WTC11 (cell line): ENCODE results near the gene CTNNA2. TPM values are rescaled to one million over a fixed set of nuclear protein-coding genes. Genes with fewer than 3 reads are reported as not detected.

Experiments used
- ATAC-seq: fragments of 200-7000 bp; cut with Tn5 transposase; 2 replicates; pipeline ENCODE4 v1.10.0; 2021; ENCODE audit warnings: mild to moderate bottlenecking, moderate library complexity
- CTCF ChIA-PET: fragments of 300-600 bp; sonication (Branson Sonifier 250); formaldehyde crosslinking; loops from one replicate; lab custom pipeline; 2021; ENCODE audit warnings: antibody characterized with exemption; lab: Charles Lee
- POLR2A ChIA-PET: fragments of 350-600 bp; sonication (Branson Sonifier 250); formaldehyde crosslinking; loops from one replicate; lab custom pipeline; 2021; ENCODE audit warnings: antibody characterized with exemption; lab: Charles Lee
- DNase-seq: peaks from one replicate; pipeline ENCODE4 v3.0.0; 2021; ENCODE audit warnings: low spot score
- H3K27ac Mint-ChIP-seq: 2 replicates; pipeline ENCODE4 v1.8.0; 2021; ENCODE audit warnings: mixed read lengths
- H3K27me3 Mint-ChIP-seq: 2 replicates; pipeline ENCODE4 v1.8.0; 2021; ENCODE audit warnings: low read depth, mild to moderate bottlenecking, moderate library complexity, mixed read lengths
- H3K36me3 Mint-ChIP-seq: 2 replicates; pipeline ENCODE4 v1.8.0; 2021; ENCODE audit warnings: mixed read lengths
- H3K4me1 Mint-ChIP-seq: 2 replicates; pipeline ENCODE4 v1.8.0; 2022; ENCODE audit warnings: mixed read lengths
- H3K4me3 Mint-ChIP-seq: 2 replicates; pipeline ENCODE4 v1.8.0; 2021; ENCODE audit warnings: mild to moderate bottlenecking, moderate library complexity, mixed read lengths
- H3K9me3 Mint-ChIP-seq: 2 replicates; pipeline ENCODE4 v1.8.0; 2021; ENCODE audit warnings: mixed read lengths
- CDX4 ChIP-seq: fragments of 250-450 bp; sonication (Bioruptor Pico); IDR thresholded peaks from 2 replicates; pipeline ENCODE4 v1.9.0; 2021; ENCODE audit warnings: moderate library complexity, mild to moderate bottlenecking, inconsistent platforms, borderline replicate concordance
- E2F4 ChIP-seq: sonication (generic); formaldehyde crosslinking; IDR thresholded peaks from 2 replicates; pipeline ENCODE4 v1.8.1; 2022; ENCODE audit warnings: low read depth, mild to moderate bottlenecking, moderate library complexity, missing genetic modification reagents, borderline replicate concordance
- ERG ChIP-seq: fragments of 250-450 bp; sonication (Bioruptor Pico); IDR thresholded peaks from 2 replicates; pipeline ENCODE4 v1.8.0; 2021; ENCODE audit warnings: mild to moderate bottlenecking
- FOXP4 ChIP-seq: sonication (generic); formaldehyde crosslinking; IDR thresholded peaks from 2 replicates; pipeline ENCODE4 v1.8.0; 2022; ENCODE audit warnings: mild to moderate bottlenecking, missing genetic modification reagents
- JAZF1 ChIP-seq: fragments of 250-450 bp; sonication (Bioruptor Pico); IDR thresholded peaks from 2 replicates; pipeline ENCODE4 v1.9.0; 2021; ENCODE audit warnings: moderate library complexity, mild to moderate bottlenecking, inconsistent platforms
- RORB ChIP-seq: fragments of 250-450 bp; sonication (Bioruptor Pico); IDR thresholded peaks from 2 replicates; pipeline ENCODE4 v1.9.0; 2021; ENCODE audit warnings: mild to moderate bottlenecking
- SMAD3 ChIP-seq: sonication (generic); formaldehyde crosslinking; IDR thresholded peaks from 2 replicates; pipeline ENCODE4 v1.8.0; 2022; ENCODE audit warnings: missing genetic modification reagents, mild to moderate bottlenecking, borderline replicate concordance
- SMAD4 ChIP-seq: sonication (generic); formaldehyde crosslinking; IDR thresholded peaks from 2 replicates; pipeline ENCODE4 v1.8.0; 2022; ENCODE audit warnings: mild to moderate bottlenecking, missing genetic modification reagents
- TCF7 ChIP-seq: sonication (generic); formaldehyde crosslinking; IDR thresholded peaks from 2 replicates; pipeline ENCODE4 v1.8.0; 2022; ENCODE audit warnings: mild to moderate bottlenecking, low read depth, missing genetic modification reagents, moderate library complexity
- ZNF219 ChIP-seq: sonication (generic); formaldehyde crosslinking; IDR thresholded peaks from 2 replicates; pipeline ENCODE4 v1.8.0; 2023; ENCODE audit warnings: missing genetic modification reagents, mild to moderate bottlenecking, borderline replicate concordance
- ZNF425 ChIP-seq: fragments of 250-450 bp; sonication (Bioruptor Pico); conservative IDR thresholded peaks from 2 replicates; pipeline ENCODE4 v1.9.0; 2021; ENCODE audit warnings: mild to moderate bottlenecking
- ZNF532 ChIP-seq: fragments of 250-450 bp; sonication (Bioruptor Pico); IDR thresholded peaks from 2 replicates; pipeline ENCODE4 v1.9.0; 2021; ENCODE audit warnings: mild to moderate bottlenecking, borderline replicate concordance
- ZSCAN18 ChIP-seq: fragments of 250-450 bp; sonication (Bioruptor Pico); IDR thresholded peaks from 2 replicates; pipeline ENCODE4 v2.1.2; 2022; ENCODE audit warnings: mild to moderate bottlenecking, moderate library complexity
- total RNA-seq: library from RNA; stranded (reverse); gene quantifications from 3 replicates; pipeline ENCODE4 v1.2.3, GENCODE V29; 2021

The CTNNA2 gene
- total RNA-seq, 1 experiment from 2014 or later, result 3.8 TPM

DNA sequence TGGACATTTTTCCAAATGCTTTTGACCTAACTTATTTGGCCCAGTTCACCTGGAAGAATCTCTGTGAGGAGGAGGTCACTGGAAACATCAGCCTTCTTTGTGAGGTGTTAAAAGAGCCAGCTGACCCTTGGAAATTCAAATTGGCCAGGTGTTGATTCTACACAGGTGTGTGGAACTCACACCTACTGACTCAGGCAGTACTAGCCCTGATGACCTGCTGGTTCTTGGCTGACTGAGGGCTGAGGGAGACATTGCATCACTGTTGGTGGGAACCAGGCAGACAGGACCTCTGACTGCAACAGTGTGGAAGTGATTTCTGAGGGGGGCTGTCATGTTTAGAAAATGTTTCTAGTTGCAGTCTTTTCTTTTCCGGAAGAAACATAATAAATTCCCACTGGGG lies 1033.9 kb downstream of the CTNNA2 start (continued):
- TF ChIP-seq CDX4 (CRISPR knock-in tag) (no peak), SMAD3 (CRISPR knock-in tag) (no peak), ERG (CRISPR knock-in tag) (no peak), RORB (CRISPR knock-in tag) (no peak), ZSCAN18 (CRISPR knock-in tag) (no peak), JAZF1 (no peak), TCF7 (no peak), E2F4 (no peak), FOXP4 (CRISPR knock-in tag) (no peak)
- TF ChIP-seq, all 79 proteins: peak for 0

GRCh38 chr2:80547344-80547743 lies 1034.5 kb downstream of the CTNNA2 start:
- Mint-ChIP-seq H3K4me1 (peaks cover 34% of the 10 kb centered on the region), H3K36me3 (no peaks in the 10 kb centered on the region), H3K27me3 (no peaks in the 10 kb centered on the region; the same call in 1 of the 2 replicates), H3K9me3 (peaks cover 20% of the 10 kb centered on the region), H3K27ac (no peak overlapping the region), H3K4me3 (no peak overlapping the region)
- CTCF ChIA-PET, result no interaction called here
- no peak for DNase-seq
- POLR2A ChIA-PET, result no interaction called here
- TF ChIP-seq ZNF425 (no peak), SMAD4 (CRISPR knock-in tag) (no peak), ZNF532 (CRISPR knock-in tag) (no peak), ZNF219 (no peak)
- ATAC-seq, result no peak
